IMR-90 (cell line): ENCODE measurements around the gene PIP5K1A. TPM values are rescaled to one million over a fixed set of nuclear protein-coding genes. Genes with fewer than 3 reads are reported as not detected.

Experiments
- ATAC-seq: fragments of 200-7000 bp; cut with Tn5 transposase; 2 replicates; pipeline ENCODE4 v1.9.1; 2020; ENCODE audit warnings: low read depth, mild to moderate bottlenecking, moderate library complexity
- BruUV-seq: library from RNA; stranded (reverse); fragments of 400-500 nt; replicated peaks from 2 replicates; lab custom pipeline; 2021; lab: Mats Ljungman, UMichigan
- CTCF ChIA-PET: fragments of 300-600 bp; formaldehyde crosslinking; extraction: SDS; loops from one replicate; lab custom pipeline; 2021; ENCODE audit warnings: antibody characterized with exemption; lab: Yijun Ruan, JAX
- POLR2A ChIA-PET: fragments of 300-600 bp; sonication (Branson Sonifier 250); formaldehyde crosslinking; loops from one replicate; lab custom pipeline; 2022; ENCODE audit warnings: antibody characterized with exemption; ENCODE audit not compliant: unreplicated experiment; lab: Charles Lee
- DNase-seq: peaks from one replicate; pipeline ENCODE4 v3.0.0; 2013
- H2AFZ ChIP-seq: replicated peaks from 2 replicates; pipeline ENCODE3; 2013; ENCODE audit warnings: low read length, mild to moderate bottlenecking; ENCODE audit not compliant: poor library complexity
- H2AK5ac ChIP-seq: 2 replicates; pipeline ENCODE4 v1.6.1; 2013; ENCODE audit warnings: low read depth, low read length, inconsistent platforms
- H2AK9ac ChIP-seq: replicated peaks from 2 replicates; pipeline ENCODE3; 2013; ENCODE audit warnings: mild to moderate bottlenecking, low read depth, low read length, moderate library complexity; ENCODE audit not compliant: poor library complexity
- H2BK120ac ChIP-seq: 2 replicates; pipeline ENCODE4 v1.6.1; 2013; ENCODE audit warnings: low read depth, low read length, inconsistent platforms
- H2BK15ac ChIP-seq: 3 replicates; pipeline ENCODE4 v1.6.1; 2013; ENCODE audit warnings: low read depth, low read length, inconsistent platforms
- H2BK20ac ChIP-seq: 2 replicates; pipeline ENCODE4 v1.6.1; 2013; ENCODE audit warnings: low read depth, mild to moderate bottlenecking, inconsistent platforms, low read length, moderate library complexity
- H2BK5ac ChIP-seq: 2 replicates; pipeline ENCODE4 v1.6.1; 2013; ENCODE audit warnings: mild to moderate bottlenecking, low read depth, low read length, inconsistent platforms; ENCODE audit not compliant: poor library complexity, severe bottlenecking
- H3K14ac ChIP-seq: replicated peaks from 2 replicates; pipeline ENCODE4 v1.6.1; 2013; ENCODE audit warnings: low read depth, low read length, inconsistent platforms
- H3K18ac ChIP-seq: 2 replicates; pipeline ENCODE4 v1.6.1; 2013; ENCODE audit warnings: low read depth, low read length, control low read depth
- H3K23ac ChIP-seq: 2 replicates; pipeline ENCODE4 v1.6.1; 2013; ENCODE audit warnings: low read depth, low read length, inconsistent platforms
- H3K27ac ChIP-seq: 2 replicates; pipeline ENCODE4 v1.5.1; 2013; ENCODE audit warnings: mild to moderate bottlenecking, control low read depth, low read length; ENCODE audit not compliant: insufficient read depth
- H3K27me3 ChIP-seq: 2 replicates; pipeline ENCODE4 v1.6.1; 2013; ENCODE audit warnings: low read length; ENCODE audit not compliant: control insufficient read depth, insufficient read depth
- H3K36me3 ChIP-seq: 2 replicates; pipeline ENCODE4 v1.6.1; 2013; ENCODE audit warnings: low read length, mixed read lengths; ENCODE audit not compliant: control insufficient read depth, insufficient read depth
- H3K4ac ChIP-seq: 2 replicates; pipeline ENCODE4 v1.6.1; 2013; ENCODE audit warnings: low read depth, low read length, inconsistent platforms
- H3K4me1 ChIP-seq: 2 replicates; pipeline ENCODE4 v1.6.1; 2013; ENCODE audit warnings: low read length, mixed read lengths; ENCODE audit not compliant: control insufficient read depth, insufficient read depth
- H3K4me2 ChIP-seq: 2 replicates; pipeline ENCODE4 v1.6.1; 2013; ENCODE audit warnings: low read depth, mild to moderate bottlenecking, control low read depth, low read length, moderate library complexity
- H3K4me3 ChIP-seq: 2 replicates; pipeline ENCODE4 v1.5.1; 2013; ENCODE audit warnings: low read depth, mild to moderate bottlenecking, control low read depth, low read length, moderate library complexity; ENCODE audit not compliant: insufficient read depth
- H3K56ac ChIP-seq: 2 replicates; pipeline ENCODE4 v1.6.1; 2013; ENCODE audit warnings: low read length, inconsistent platforms; ENCODE audit not compliant: insufficient read depth; ENCODE audit errors: extremely low read depth
- H3K79me1 ChIP-seq, 2 experiments: 2 replicates each; pipeline ENCODE4 v1.6.1; 2013; ENCODE audit warnings: low read length in 2 of 2, inconsistent platforms in 1 of 2, low read depth in 1 of 2
- H3K9ac ChIP-seq: 2 replicates; pipeline ENCODE4 v1.6.1; 2013; ENCODE audit warnings: low read depth, low read length, control low read depth
- H3K9me1 ChIP-seq: 2 replicates; pipeline ENCODE4 v1.6.1; 2013; ENCODE audit warnings: low read length, inconsistent platforms; ENCODE audit not compliant: insufficient read depth
- H3K9me3 ChIP-seq: 2 replicates; pipeline ENCODE4 v1.6.1; 2013; ENCODE audit warnings: low read length; ENCODE audit not compliant: control insufficient read depth, insufficient read depth
- H4K20me1 ChIP-seq: 2 replicates; pipeline ENCODE4 v1.6.1; 2013; ENCODE audit warnings: low read length, inconsistent platforms; ENCODE audit not compliant: insufficient read depth
- H4K5ac ChIP-seq: 2 replicates; pipeline ENCODE4 v1.6.1; 2013; ENCODE audit warnings: mild to moderate bottlenecking, low read depth, low read length, control low read depth
- H4K8ac ChIP-seq, 2 experiments: 2 replicates each; pipeline ENCODE4 v1.6.1; 2013; ENCODE audit warnings: low read depth in 2 of 2, low read length in 2 of 2, control low read depth in 1 of 2, inconsistent platforms in 1 of 2
- H4K91ac ChIP-seq: 2 replicates; pipeline ENCODE4 v1.6.1; 2013; ENCODE audit warnings: low read depth, low read length, inconsistent platforms; ENCODE audit not compliant: insufficient read depth
- CEBPB ChIP-seq: IDR thresholded peaks from 2 replicates; pipeline ENCODE4 v1.6.1; 2012; ENCODE audit warnings: low read depth, low read length, improper control_type of control experiment
- WGBS, 2 experiments: methylation state at CpG; one replicate each; pipeline versions ENCODE4 v1.1.5 to v1.1.7; 2013; ENCODE audit warnings: missing lambda C conversion rate in 2 of 2; ENCODE audit not compliant: insufficient read length in 1 of 2; ENCODE audit errors: extremely low coverage in 2 of 2; 5-methylcytosine and 5-hydroxymethylcytosine counted together
- dilution Hi-C: fragments of 300-500 bp; cut with HindIII; formaldehyde crosslinking; loops from one replicate; pipeline ENCODE4 v1.14.3; 2018; ENCODE audit warnings: low sequenced_read_pairs; ENCODE audit not compliant: unreplicated experiment
- in situ Hi-C: fragments of 300-500 bp; cut with MboI; formaldehyde crosslinking; loops from 3 replicates; pipeline ENCODE4 v1.14.3; 2019; ENCODE audit warnings: low sequenced_read_pairs, inconsistent platforms, mixed read lengths
- intact Hi-C: fragments of 100-400 bp; cut with micrococcal nuclease; formaldehyde crosslinking; loops from 2 replicates; pipeline ENCODE4 v1.10.0; 2022
- polyA plus RNA-seq, 3 experiments: library from polyadenylated mRNA; depleted of rRNA; stranded (reverse); fragments of >200 nt; gene quantifications; 2 replicates each; pipeline ENCODE4 v1.2.3, GENCODE V29; 2012; ENCODE audit warnings: low replicate concordance in 1 of 3
- total RNA-seq: library from RNA; depleted of rRNA; stranded (reverse); fragments of >200 nt; gene quantifications from 2 replicates; pipeline ENCODE4 v1.2.3, GENCODE V29; 2012

Gene PIP5K1A
- total and polyA plus RNA-seq, 2 of the 4 experiments (the other 2 are of a cell fraction), result 59.1 to 105 TPM

DNA sequence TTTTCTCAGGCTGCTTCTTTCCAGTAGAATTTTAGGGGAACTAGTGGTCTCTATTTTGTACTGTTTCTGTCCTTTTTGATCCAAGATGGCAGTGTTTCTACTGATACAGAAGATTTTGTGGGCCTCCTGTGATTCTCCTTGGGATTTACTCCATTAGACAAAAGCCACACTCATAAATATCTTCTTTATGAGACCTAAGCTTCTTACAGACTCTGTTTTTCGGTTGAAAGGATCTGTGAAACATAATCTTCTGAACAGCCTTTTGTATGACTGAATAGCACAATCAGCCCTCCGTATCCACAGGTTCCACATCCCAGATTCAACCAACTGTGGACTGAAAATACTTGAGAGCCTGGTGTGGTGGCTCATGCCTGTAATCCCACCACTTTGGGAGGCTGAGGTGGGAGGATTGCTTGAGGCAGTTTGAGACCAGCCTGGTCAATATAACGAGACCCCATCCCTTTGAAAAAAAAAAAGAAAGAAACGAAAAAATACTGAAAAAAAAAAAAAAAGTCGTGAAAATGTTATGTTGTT is 45.4 kb downstream of the PIP5K1A start:
- Histone ChIP-seq H2BK20ac (no peak overlapping the region), H3K9me1 (no peaks in the 10 kb centered on the region), H3K18ac (no peak overlapping the region), H2AK5ac (no peak overlapping the region), H2BK15ac (no peak overlapping the region), H4K91ac (no peak overlapping the region), H3K23ac (no peak overlapping the region), H2BK5ac (no peak overlapping the region), H3K4me2 (no peak overlapping the region), H2BK120ac (no peak overlapping the region), H4K8ac (no peak overlapping the region), H3K14ac (no peak overlapping the region), H4K5ac (no peak overlapping the region), H2AK9ac (no peak overlapping the region), H3K9ac (no peak overlapping the region), H3K27me3 (no peaks in the 10 kb centered on the region), H3K79me1 (peaks cover 25 to 27% of the 10 kb centered on the region in 2 experiments), H4K20me1 (peaks cover 5% of the 10 kb centered on the region; the same call in 1 of the 2 replicates), H3K4me1 (no peaks in the 10 kb centered on the region; the same call in 1 of the 2 replicates), H3K27ac (no peak overlapping the region), H3K4me3 (no peak overlapping the region), H3K4ac (no peak overlapping the region), H3K36me3 (peaks cover 64% of the 10 kb centered on the region), H3K9me3 (no peaks in the 10 kb centered on the region), H3K56ac (no peak overlapping the region), H2AFZ (no peak overlapping the region)
- no peak for ATAC-seq
- no peak for TF ChIP-seq CEBPB
- intact Hi-C loops, result no loop called here
- in situ Hi-C loops, result no loop called here
- CTCF ChIA-PET, result interaction anchor here (1.4 kb wide), 1 partner anchor 10 kb away, joined by 5 read pairs; no protein-coding TSS in a partner anchor
- POLR2A ChIA-PET, result no interaction called here
- DNase-seq, result no peak
- dilution Hi-C loops, result no loop called here
- BruUV-seq, result no TSS peak
- WGBS, 2 experiments, result no CpG with 5 or more reads among the region's 5 CpGs
